Endothelial cell of umbilical vein (primary cell): Measurements from ENCODE around the gene NPLOC4. TPM values are rescaled to one million over a fixed set of nuclear protein-coding genes. Genes with fewer than 3 reads are reported as not detected.

Experiments used
- BruUV-seq: library from RNA; stranded (reverse); fragments of 400-500 nt; replicated peaks from 2 replicates; lab custom pipeline; 2021; lab: Mats Ljungman, UMichigan
- CTCF ChIA-PET: fragments of 300-600, 350-600 bp; sonication (Branson Sonifier 250); formaldehyde crosslinking; loops from one replicate; lab custom pipeline; 2021; ENCODE audit warnings: antibody characterized with exemption, inconsistent platforms; lab: Charles Lee
- POLR2A ChIA-PET: fragments of 300-600, 350-600 bp; sonication (Branson Sonifier 250); formaldehyde crosslinking; loops from one replicate; lab custom pipeline; 2021; ENCODE audit warnings: antibody characterized with exemption, inconsistent platforms; lab: Charles Lee
- DNase-seq: peaks from one replicate; pipeline ENCODE4 v3.0.0-alpha.2; 2011; ENCODE audit warnings: low read depth, low spot score
- FAIRE-seq: peaks from 2 replicates; lab custom pipeline; 2011; peaks lifted over from hg19 to GRCh38; lab: Jason Lieb, UNC
- H2AFZ ChIP-seq: 2 replicates; pipeline ENCODE4 v1.6.0; 2012; ENCODE audit warnings: low read depth, low read length, control low read depth, inconsistent platforms
- H3K27ac ChIP-seq: 2 replicates; pipeline ENCODE4 v1.5.1; 2011; ENCODE audit warnings: low read depth, mild to moderate bottlenecking, control low read depth, low read length, moderate library complexity; ENCODE audit not compliant: insufficient read depth
- H3K27me3 ChIP-seq, 2 experiments: 2 replicates each; pipeline versions ENCODE4 v1.6.0 to v1.6.1; 2011; ENCODE audit warnings: low read length in 2 of 2, mixed read lengths in 1 of 2; ENCODE audit not compliant: control insufficient read depth in 2 of 2, insufficient read depth in 2 of 2
- H3K36me3 ChIP-seq, 2 experiments: 2 replicates in 1 of 2; 3 replicates in 1 of 2; pipeline ENCODE4 v1.5.1; 2011; ENCODE audit warnings: low read length in 2 of 2, mild to moderate bottlenecking in 1 of 2, moderate library complexity in 1 of 2; ENCODE audit not compliant: control insufficient read depth in 2 of 2, insufficient read depth in 2 of 2; ENCODE audit errors: extremely low read depth in 1 of 2
- H3K4me1 ChIP-seq: 3 replicates; pipeline ENCODE4 v1.5.1; 2011; ENCODE audit warnings: mild to moderate bottlenecking, low read length; ENCODE audit not compliant: control insufficient read depth, insufficient read depth; ENCODE audit errors: extremely low read depth
- H3K4me2 ChIP-seq: 2 replicates; pipeline ENCODE4 v1.6.1; 2011; ENCODE audit warnings: low read length, control low read depth, mixed read lengths; ENCODE audit not compliant: insufficient read depth
- H3K4me3 ChIP-seq, 3 experiments: fragments of 200-600 bp in 1 of 3; sonication (generic), shearing (Covaris generic) in 1 of 3; replicated peaks in 1 of 3; 2 replicates each; pipeline ENCODE4 v1.5.1; 2011 to 2016; ENCODE audit warnings: control low read depth in 3 of 3, low read length in 3 of 3, mild to moderate bottlenecking in 2 of 3, inconsistent platforms in 1 of 3, low read depth in 1 of 3, moderate library complexity in 1 of 3; ENCODE audit not compliant: insufficient read depth in 1 of 3
- H3K79me2 ChIP-seq: 2 replicates; pipeline ENCODE4 v1.6.0; 2012; ENCODE audit warnings: low read length, inconsistent platforms; ENCODE audit not compliant: control insufficient read depth, insufficient read depth
- H3K9ac ChIP-seq: replicated peaks from 2 replicates; pipeline ENCODE3; 2011; ENCODE audit warnings: low read length, control low read depth; ENCODE audit not compliant: insufficient read depth; ENCODE audit errors: extremely low read depth
- H3K9me1 ChIP-seq: replicated peaks from 3 replicates; pipeline ENCODE4 v1.6.0; 2011; ENCODE audit warnings: mild to moderate bottlenecking, low read length; ENCODE audit not compliant: control insufficient read depth, insufficient read depth; ENCODE audit errors: extremely low read depth
- H3K9me3 ChIP-seq: replicated peaks from 2 replicates; pipeline ENCODE4 v1.5.1; 2012; ENCODE audit warnings: low read length, inconsistent platforms; ENCODE audit not compliant: control insufficient read depth, insufficient read depth
- H4K20me1 ChIP-seq: replicated peaks from 2 replicates; pipeline ENCODE3; 2011; ENCODE audit warnings: mild to moderate bottlenecking, low read length; ENCODE audit not compliant: control insufficient read depth, insufficient read depth; ENCODE audit errors: extremely low read depth
- CTCF ChIP-seq, 2 donors: IDR thresholded peaks; 1 replicate in 1 of 2; 2 replicates in 1 of 2; pipeline ENCODE4 v1.5.1; 2011; ENCODE audit warnings: low read length in 2 of 2, mild to moderate bottlenecking in 2 of 2, moderate library complexity in 2 of 2, control low read depth in 1 of 2, inconsistent platforms in 1 of 2, low read depth in 1 of 2; ENCODE audit not compliant: insufficient read depth in 1 of 2; ENCODE audit errors: extremely low read depth in 1 of 2
- EZH2 ChIP-seq: IDR thresholded peaks from 2 replicates; pipeline ENCODE4 v1.6.1; 2012; ENCODE audit warnings: borderline replicate concordance, low read depth, mild to moderate bottlenecking, moderate library complexity, low read length, inconsistent platforms; ENCODE audit not compliant: severe bottlenecking
- FOS ChIP-seq: IDR thresholded peaks from 2 replicates; pipeline ENCODE4 v1.6.1; 2011; ENCODE audit warnings: mild to moderate bottlenecking, low read length, moderate library complexity, borderline replicate concordance; ENCODE audit not compliant: insufficient read depth
- GATA2 ChIP-seq: IDR thresholded peaks from 2 replicates; pipeline ENCODE4 v1.7.0; 2011; ENCODE audit warnings: low read depth, mild to moderate bottlenecking, moderate library complexity, mixed read lengths, low read length; ENCODE audit not compliant: insufficient read length, insufficient read depth
- JUN ChIP-seq: IDR thresholded peaks from 2 replicates; pipeline ENCODE4 v1.6.1; 2011; ENCODE audit warnings: borderline replicate concordance, low read depth; ENCODE audit not compliant: insufficient read length, insufficient read depth
- MYC ChIP-seq: IDR thresholded peaks from one replicate; pipeline ENCODE4 v1.6.1; 2011; ENCODE audit warnings: mild to moderate bottlenecking, low read depth, low read length
- POLR2A ChIP-seq: IDR thresholded peaks from 2 replicates; pipeline ENCODE4 v1.6.1; 2012; ENCODE audit warnings: low read depth, mild to moderate bottlenecking, control low read depth, low read length
- POLR2AphosphoS5 ChIP-seq: IDR thresholded peaks from 2 replicates; pipeline ENCODE4 v1.6.1; 2012; ENCODE audit warnings: low read depth, mild to moderate bottlenecking, control low read depth, low read length, moderate library complexity; ENCODE audit not compliant: insufficient read depth
- dilution Hi-C: fragments of 300-500 bp; cut with MboI; formaldehyde crosslinking; loops from one replicate; pipeline ENCODE4 v1.15.0; 2019; ENCODE audit warnings: low sequenced_read_pairs; ENCODE audit not compliant: extremely low pct_ligation_motif_present
- intact Hi-C: fragments of 100-400 bp; cut with micrococcal nuclease; formaldehyde crosslinking; loops from one replicate; pipeline ENCODE4 v1.10.0; 2022
- polyA plus RNA-seq, 4 experiments: library from polyadenylated mRNA; depleted of rRNA in 3 of 4; stranded (reverse) in 3 of 4; unstranded in 1 of 4; fragments of >200 nt; gene quantifications; 2 replicates each; pipeline versions ENCODE4 v1.2.1 to v1.2.3, GENCODE V29; 2011 to 2012; ENCODE audit warnings: missing spikeins in 1 of 4
- total RNA-seq: library from RNA; stranded (reverse); gene quantifications from 2 replicates; pipeline ENCODE4 v1.2.3, GENCODE V29; 2021

Gene NPLOC4
- total and polyA plus RNA-seq, 2 donors (not counting 3 experiments of a cell fraction or from before 2014, with no cell fraction given): 150 to 175 TPM

GRCh38 chr17:81579821-81580321, 57.0 kb downstream of the NPLOC4 start:
- H3K4me1 ChIP-seq: peaks cover 49% of the 10 kb centered on the region
- FAIRE-seq: no peak

More at GRCh38 chr17:81579821-81580321, 57.0 kb downstream of the NPLOC4 start:
- no peak for DNase-seq
- H3K4me2 ChIP-seq: no peak overlapping the region
- H3K9me3 ChIP-seq: no peaks in the 10 kb centered on the region
- no peak for TF ChIP-seq JUN
- TF ChIP-seq GATA2: no peak
- TF ChIP-seq MYC: no peak
- TF ChIP-seq FOS: no peak
- no peak for TF ChIP-seq POLR2AphosphoS5
- TF ChIP-seq EZH2: no peak
- no peak for TF ChIP-seq CTCF (IDR thresholded peaks at IDR 0.05; ENCODE audit: extremely low read depth in 1 of 2, insufficient read depth in 1 of 2, low read depth in 1 of 2, low read length in 2 of 2)
- no peak for TF ChIP-seq POLR2A
- dilution Hi-C loops: no loop called here
- no peaks in the 10 kb centered on the region for H3K27me3 ChIP-seq
- H3K27ac ChIP-seq: no peak overlapping the region
- H4K20me1 ChIP-seq: no peaks in the 10 kb centered on the region
- ChIA-PET POLR2A (interaction anchor here (1.0 to 1.4 kb wide), 2 partner anchors 13 to 25 kb away, joined by 3 to 4 read pairs; no protein-coding TSS in a partner anchor), CTCF (interaction anchor here (1.1 to 1.4 kb wide), 6 partner anchors 9 to 123 kb away, joined by 3 to 5 read pairs (median 3); partner anchors contain the start of gene MRPL12)
- no peak overlapping the region for H3K9ac ChIP-seq
- intact Hi-C loops: no loop called here
- no peak overlapping the region for H3K4me3 ChIP-seq
- no peaks in the 10 kb centered on the region for H3K9me1 ChIP-seq
- peaks cover 10 to 21% of the 10 kb centered on the region in 2 experiments for H3K36me3 ChIP-seq
- no TSS peak for BruUV-seq
- H2AFZ ChIP-seq: no peak overlapping the region
- peaks cover 38% of the 10 kb centered on the region for H3K79me2 ChIP-seq
